ENCODE measurements around the gene NXT2. TPM values are rescaled to one million over a fixed set of nuclear protein-coding genes. Genes with fewer than 3 reads are reported as not detected.

The NXT2 gene
- total RNA-seq, 4 donors from 2014 or later = 5.4 to 12.8 (median 10.4) TPM

DNA sequence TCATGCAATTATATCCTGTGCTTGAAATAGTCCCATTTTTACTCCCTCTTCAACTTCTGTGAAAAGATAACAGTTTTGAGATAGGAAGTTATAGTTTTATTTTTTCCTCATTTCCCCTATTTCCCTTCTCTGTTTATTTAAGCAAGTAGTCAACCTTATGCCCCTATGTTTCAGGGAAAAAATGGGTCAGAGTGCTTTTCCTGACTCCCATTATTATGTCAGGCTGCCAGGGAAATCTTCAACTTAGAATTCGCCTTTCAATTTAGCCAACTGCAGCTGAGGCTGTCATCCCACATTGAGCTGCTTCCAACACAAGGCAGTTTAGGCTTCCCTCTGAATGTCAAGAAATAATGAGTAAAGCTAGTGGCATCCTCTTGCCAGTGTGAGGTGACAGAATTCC lies 42.3 kb downstream of the NXT2 start:
- Histone ChIP-seq H3K9me3 (no peaks in the 10 kb centered on the region), H3K4me1 (no peaks in the 10 kb centered on the region), H3K27me3 (no peaks in the 10 kb centered on the region), H3K4me3 (no peak overlapping the region), H3K27ac (no peak overlapping the region), H3K36me3 (no peaks in the 10 kb centered on the region)
- no peak for DNase-seq (ENCODE audit: low spot score in 2 of 2)
- WGBS = 67% methylated on average over 1 of the region's 1 CpG
- TF ChIP-seq POLR2AphosphoS5 (IDR thresholded peaks at IDR 0.05) = no peak
- TF ChIP-seq CTCF (IDR thresholded peaks at IDR 0.05) = no peak
- TF ChIP-seq POLR2A (IDR thresholded peaks at IDR 0.05) = no peak
- no peak for TF ChIP-seq EP300 (IDR thresholded peaks at IDR 0.05)

DNA sequence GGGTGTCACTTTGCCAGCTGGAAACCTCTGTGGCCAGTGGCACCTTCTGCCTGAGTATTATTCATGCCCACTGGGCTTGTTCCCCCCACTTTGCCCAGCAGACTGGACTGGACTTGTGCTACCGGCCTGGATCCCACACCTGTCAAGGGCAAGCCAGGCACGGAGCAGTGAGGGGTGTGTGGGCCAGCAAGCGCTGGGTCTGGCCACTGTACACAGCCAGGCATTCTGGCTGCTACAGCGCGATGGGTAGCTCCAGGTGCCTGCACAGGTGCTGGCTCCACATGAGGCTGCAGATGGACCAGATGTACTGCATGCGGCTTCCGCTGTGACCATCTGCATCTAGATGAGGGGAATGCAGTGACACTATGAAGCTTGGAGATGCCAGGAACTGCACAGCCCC lies 48.8 kb downstream of the NXT2 start:
- TF ChIP-seq EP300 (IDR thresholded peaks at IDR 0.05) = no peak
- no peak for TF ChIP-seq POLR2A (IDR thresholded peaks at IDR 0.05)
- TF ChIP-seq POLR2AphosphoS5 (IDR thresholded peaks at IDR 0.05) = no peak
- no peak for TF ChIP-seq CTCF (IDR thresholded peaks at IDR 0.05)
- Histone ChIP-seq H3K9me3 (no peaks in the 10 kb centered on the region), H3K4me1 (no peaks in the 10 kb centered on the region), H3K36me3 (no peaks in the 10 kb centered on the region), H3K27ac (no peak overlapping the region), H3K4me3 (no peak overlapping the region), H3K27me3 (no peaks in the 10 kb centered on the region)
- DNase-seq (ENCODE audit: low spot score in 2 of 2) = no peak
- 79% methylated on average over 7 of the region's 7 CpGs for WGBS

- no peaks in the 10 kb centered on the region for H3K9me3 ChIP-seq
- TF ChIP-seq POLR2A (IDR thresholded peaks at IDR 0.05) (no peak), EP300 (IDR thresholded peaks at IDR 0.05) (no peak), POLR2AphosphoS5 (IDR thresholded peaks at IDR 0.05) (no peak), CTCF (IDR thresholded peaks at IDR 0.05) (no peak)
- H3K27ac ChIP-seq = no peak overlapping the region
- no peaks in the 10 kb centered on the region for H3K36me3 ChIP-seq
- 64% methylated on average over 4 of the region's 4 CpGs for WGBS
- no peak for DNase-seq (ENCODE audit: low spot score in 2 of 2)
- H3K4me3 ChIP-seq = no peak overlapping the region
- H3K27me3 ChIP-seq = no peaks in the 10 kb centered on the region
- H3K4me1 ChIP-seq = no peaks in the 10 kb centered on the region
These were observed 53.5 kb downstream of the NXT2 start for GRCh38 chrX:109590176-109590575.

Other genes with a start within 250 kb of the NXT2 start
- not detected for gene GUCY2F, start 54.8 kb upstream of the NXT2 start, total RNA-seq
- gene KCNE5, start 88.3 kb downstream of the NXT2 start, total RNA-seq = under 1 TPM in 2 of 4 donors, not detected in 2; 0.34 to 0.42 TPM
- 10 to 100 TPM; 40.7 to 64.7 (median 43.7) TPM for gene ACSL4, start 196.4 kb downstream of the NXT2 start, total RNA-seq

All from suprapubic skin (tissue), 4 donors.